NCI-H1105 (cell line): ENCODE measurements around the gene TOLLIP.
"Not testable (repeated sequence)": the region's sequence is repeated elsewhere in the genome, so short reads cannot be mapped to it uniquely, and the experiment has no call there.

ENCODE experiments used
- DNase-seq: peaks from one replicate; lab custom pipeline; 2025; lab: John Stamatoyannopoulos, UW

Gene TOLLIP

GRCh38 chr11:1263010-1263409 lies 46.4 kb downstream of the TOLLIP start:
- no peak for DNase-seq

GRCh38 chr11:1262172-1263006 lies 47.0 kb downstream of the TOLLIP start:
- DNase-seq: peak; percentile 30

GRCh38 chr11:1261241-1262071 lies 48.0 kb downstream of the TOLLIP start:
- no peak for DNase-seq

- no peak for DNase-seq
These were observed 48.8 kb downstream of the TOLLIP start for GRCh38 chr11:1260620-1261019.

- DNase-seq: no peak
These were observed 49.4 kb downstream of the TOLLIP start for GRCh38 chr11:1260023-1260501.

- DNase-seq: no peak
These were observed 49.9 kb downstream of the TOLLIP start for GRCh38 chr11:1259561-1259960.

- DNase-seq: no peak
These were observed 50.4 kb downstream of the TOLLIP start for GRCh38 chr11:1259076-1259461.

- DNase-seq: no peak
These were observed 50.9 kb downstream of the TOLLIP start for GRCh38 chr11:1258401-1259075.

- DNase-seq: no peak
These were observed 51.5 kb downstream of the TOLLIP start for GRCh38 chr11:1257916-1258315.

- DNase-seq: no peak
These were observed 52.1 kb downstream of the TOLLIP start for GRCh38 chr11:1257366-1257765.

GRCh38 chr11:1256257-1257045 lies 53.0 kb downstream of the TOLLIP start:
- no peak for DNase-seq

- DNase-seq: no peak
These were observed 54.3 kb downstream of the TOLLIP start for GRCh38 chr11:1255151-1255550.

- no peak for DNase-seq
These were observed 54.7 kb downstream of the TOLLIP start for GRCh38 chr11:1254733-1255132.

- no peak for DNase-seq
These were observed 55.3 kb downstream of the TOLLIP start for GRCh38 chr11:1254086-1254648.

GRCh38 chr11:1253103-1253485 lies 56.3 kb downstream of the TOLLIP start:
- DNase-seq: no peak

GRCh38 chr11:1252371-1253102 lies 56.9 kb downstream of the TOLLIP start:
- no peak for DNase-seq

GRCh38 chr11:1251236-1251770 lies 58.1 kb downstream of the TOLLIP start:
- no peak for DNase-seq

- DNase-seq: not testable (repeated sequence)
These were observed 59.0 kb downstream of the TOLLIP start for GRCh38 chr11:1250411-1250810.

- DNase-seq: not testable (repeated sequence)
These were observed 60.5 kb downstream of the TOLLIP start for GRCh38 chr11:1248951-1249350.

GRCh38 chr11:1247026-1247425 lies 62.4 kb downstream of the TOLLIP start:
- not testable (repeated sequence) for DNase-seq
